ENCODE data around the gene SORL1. TPM values are rescaled to one million over a fixed set of nuclear protein-coding genes. Genes with fewer than 3 reads are reported as not detected.

Gene SORL1
- total and polyA plus RNA-seq, 2 donors from 2014 or later: 15.2 to 74.2 TPM

GRCh38 chr11:121422675-121423074, 29.4 kb upstream of the SORL1 start:
- no peak for FAIRE-seq

GRCh38 chr11:121425828-121426227, 26.3 kb upstream of the SORL1 start:
- Histone ChIP-seq H3K9me3 (ENCODE audit: control insufficient read depth in 2 of 3, insufficient read depth in 1 of 3, low read length in 3 of 3) (no peaks in the 10 kb centered on the region), H3K27ac (ENCODE audit: low read depth in 2 of 2, low read length in 2 of 2) (no peak overlapping the region), H3K36me3 (ENCODE audit: control insufficient read depth in 2 of 3, insufficient read depth in 3 of 3, low read length in 3 of 3) (no peaks in the 10 kb centered on the region), H3K4me1 (ENCODE audit: control insufficient read depth in 2 of 3, insufficient read depth in 2 of 3, low read depth in 1 of 3, low read length in 3 of 3) (peaks cover 0 to 3% (median 0%) of the 10 kb centered on the region in 3 donors), H3K4me3 (ENCODE audit: low read length in 3 of 3) (no peak overlapping the region), H3K27me3 (ENCODE audit: control insufficient read depth, insufficient read depth, low read length) (no peaks in the 10 kb centered on the region), H3K9ac (ENCODE audit: low read length in 3 of 3) (no peak overlapping the region)
- FAIRE-seq: no peak
- no peak for DNase-seq
- TF ChIP-seq CTCF (IDR thresholded peaks at IDR 0.05; ENCODE audit: borderline replicate concordance, extremely low read depth, insufficient read depth): no peak
- intact Hi-C loops (cut with DNase I): no loop called here

More at GRCh38 chr11:121422675-121423074, 29.4 kb upstream of the SORL1 start:
- no peaks in the 10 kb centered on the region for H3K27me3 ChIP-seq (ENCODE audit: control insufficient read depth, insufficient read depth, low read length)
- no peaks in the 10 kb centered on the region for H3K36me3 ChIP-seq (ENCODE audit: control insufficient read depth in 2 of 3, insufficient read depth in 3 of 3, low read length in 3 of 3)
- H3K9me3 ChIP-seq (ENCODE audit: control insufficient read depth in 2 of 3, insufficient read depth in 1 of 3, low read length in 3 of 3): no peaks in the 10 kb centered on the region
- H3K4me3 ChIP-seq (ENCODE audit: low read length in 3 of 3): no peak overlapping the region
- intact Hi-C loops (cut with DNase I): no loop called here
- no peak for DNase-seq
- no peak overlapping the region for H3K9ac ChIP-seq (ENCODE audit: low read length in 3 of 3)
- no peak overlapping the region for H3K27ac ChIP-seq (ENCODE audit: low read depth in 2 of 2, low read length in 2 of 2)
- TF ChIP-seq CTCF (IDR thresholded peaks at IDR 0.05; ENCODE audit: borderline replicate concordance, extremely low read depth, insufficient read depth): no peak
- peaks cover 0 to 5% (median 0%) of the 10 kb centered on the region in 3 donors for H3K4me1 ChIP-seq (ENCODE audit: control insufficient read depth in 2 of 3, insufficient read depth in 2 of 3, low read depth in 1 of 3, low read length in 3 of 3)

- peaks cover 0 to 3% (median 0%) of the 10 kb centered on the region in 3 donors for H3K4me1 ChIP-seq (ENCODE audit: control insufficient read depth in 2 of 3, insufficient read depth in 2 of 3, low read depth in 1 of 3, low read length in 3 of 3)
- peak overlapping the region in 2 of 3 donors; percentile 61 to 62 for H3K4me3 ChIP-seq (ENCODE audit: low read length in 3 of 3)
- FAIRE-seq: no peak
- H3K27me3 ChIP-seq (ENCODE audit: control insufficient read depth, insufficient read depth, low read length): no peaks in the 10 kb centered on the region
- no peaks in the 10 kb centered on the region for H3K36me3 ChIP-seq (ENCODE audit: control insufficient read depth in 2 of 3, insufficient read depth in 3 of 3, low read length in 3 of 3)
- peak; percentile 42 to 75 (median 54) for DNase-seq
- intact Hi-C loops (cut with DNase I): no loop called here
- no peak overlapping the region for H3K27ac ChIP-seq (ENCODE audit: low read depth in 2 of 2, low read length in 2 of 2)
- TF ChIP-seq CTCF (IDR thresholded peaks at IDR 0.05; ENCODE audit: borderline replicate concordance, extremely low read depth, insufficient read depth): peak; percentile 13
- no peak overlapping the region for H3K9ac ChIP-seq (ENCODE audit: low read length in 3 of 3)
- H3K9me3 ChIP-seq (ENCODE audit: control insufficient read depth in 2 of 3, insufficient read depth in 1 of 3, low read length in 3 of 3): no peaks in the 10 kb centered on the region
These were observed 25.4 kb upstream of the SORL1 start for GRCh38 chr11:121426476-121427399.
